Tibial artery (tissue), 4 donors: Measurements from ENCODE around the gene TM4SF4.

ENCODE experiments used
- DNase-seq, 2 donors: peaks; one replicate each; pipeline ENCODE4 v3.0.0-alpha.2; 2019
- H3K27ac ChIP-seq, 2 donors: fragments of 200-600 bp; sonication (generic) in 1 of 2; 1 replicate in 1 of 2; 2 replicates in 1 of 2; pipeline ENCODE4 v1.5.1; 2018 to 2019; ENCODE audit warnings: mild to moderate bottlenecking in 1 of 2
- H3K27me3 ChIP-seq, 2 donors: fragments of 200-600 bp; sonication (generic) in 1 of 2; one replicate each; pipeline versions ENCODE4 v1.5.1 to v1.6.0; 2016 to 2019
- H3K36me3 ChIP-seq, 3 donors: fragments of 200-600 bp; sonication (generic) in 2 of 3; one replicate each; pipeline ENCODE4 v1.5.1; 2016 to 2019; ENCODE audit warnings: mild to moderate bottlenecking in 2 of 3
- H3K4me1 ChIP-seq, 4 donors: fragments of 200-600 bp; sonication (generic) in 2 of 4; 1 replicate in 3 of 4; 2 replicates in 1 of 4; pipeline ENCODE4 v1.5.1; 2016 to 2019
- H3K4me3 ChIP-seq, 2 donors: fragments of 200-600 bp; sonication (generic) in 1 of 2; 1 replicate in 1 of 2; 2 replicates in 1 of 2; pipeline ENCODE4 v1.5.1; 2018 to 2019; ENCODE audit warnings: mild to moderate bottlenecking in 2 of 2
- H3K9me3 ChIP-seq, 3 donors: fragments of 200-600 bp; sonication (generic) in 1 of 3; one replicate each; pipeline ENCODE4 v1.5.1; 2016 to 2019
- CTCF ChIP-seq, 2 experiments: fragments of 200-600 bp in 1 of 2; fragments of 450-650 bp in 1 of 2; IDR thresholded peaks; one replicate each; pipeline ENCODE4 v1.5.1; 2017 to 2019; ENCODE audit warnings: antibody characterized with exemption in 2 of 2, mild to moderate bottlenecking in 1 of 2, moderate library complexity in 1 of 2
- intact Hi-C: fragments of 100-400 bp; cut with DNase I; formaldehyde crosslinking; loops from one replicate; pipeline ENCODE4 v1.15.0; 2023; ENCODE audit warnings: low total_unique reads

Gene TM4SF4

GRCh38 chr3:149493315-149494021, 19.0 kb downstream of the TM4SF4 start:
- peaks cover 0 to 16% (median 6%) of the 10 kb centered on the region in 4 donors for H3K4me1 ChIP-seq

GRCh38 chr3:149494022-149494758, 19.7 kb downstream of the TM4SF4 start:
- peak; percentile 82 to 84 for TF ChIP-seq CTCF (IDR thresholded peaks at IDR 0.05)
- no peaks in the 10 kb centered on the region for H3K9me3 ChIP-seq
- peak; percentile 60 to 74 for DNase-seq
- no peak overlapping the region for H3K27ac ChIP-seq
- no peaks in the 10 kb centered on the region for H3K36me3 ChIP-seq
- no peaks in the 10 kb centered on the region for H3K27me3 ChIP-seq
- no peak overlapping the region for H3K4me3 ChIP-seq
- intact Hi-C loops = loop anchor here (10.0 kb wide), 1 partner anchor 369 kb away; the partner anchor contains the start of gene HPS3
- H3K4me1 ChIP-seq = peaks cover 0 to 13% (median 5%) of the 10 kb centered on the region in 4 donors

More at GRCh38 chr3:149493315-149494021, 19.0 kb downstream of the TM4SF4 start:
- no peaks in the 10 kb centered on the region for H3K9me3 ChIP-seq
- intact Hi-C loops = loop anchor here (10.0 kb wide), 1 partner anchor 369 kb away; the partner anchor contains the start of gene HPS3
- H3K36me3 ChIP-seq = no peaks in the 10 kb centered on the region
- no peak for TF ChIP-seq CTCF (IDR thresholded peaks at IDR 0.05)
- no peaks in the 10 kb centered on the region for H3K27me3 ChIP-seq
- H3K27ac ChIP-seq = no peak overlapping the region
- no peak overlapping the region for H3K4me3 ChIP-seq
- DNase-seq = no peak

- Histone ChIP-seq H3K9me3 (no peaks in the 10 kb centered on the region), H3K4me1 (peaks cover 0 to 5% (median under 1%) of the 10 kb centered on the region in 4 donors), H3K27ac (no peak overlapping the region), H3K4me3 (no peak overlapping the region), H3K36me3 (no peaks in the 10 kb centered on the region), H3K27me3 (no peaks in the 10 kb centered on the region)
- intact Hi-C loops = loop anchor here (10.0 kb wide), 1 partner anchor 370 kb away; the partner anchor contains the start of gene HPS3
- DNase-seq = no peak
- no peak for TF ChIP-seq CTCF (IDR thresholded peaks at IDR 0.05)
Observed at GRCh38 chr3:149494759-149495580, 20.5 kb downstream of the TM4SF4 start.

GRCh38 chr3:149495581-149496125, 21.2 kb downstream of the TM4SF4 start:
- no peaks in the 10 kb centered on the region for H3K9me3 ChIP-seq
- no peak for DNase-seq
- no peak overlapping the region for H3K4me3 ChIP-seq
- no peak for TF ChIP-seq CTCF (IDR thresholded peaks at IDR 0.05)
- no peaks in the 10 kb centered on the region for H3K36me3 ChIP-seq
- H3K27ac ChIP-seq = no peak overlapping the region
- no peaks in the 10 kb centered on the region for H3K27me3 ChIP-seq
- peaks cover 0 to under 1% (median 0%) of the 10 kb centered on the region in 4 donors for H3K4me1 ChIP-seq
- intact Hi-C loops = loop anchor here (10.0 kb wide), 1 partner anchor 371 kb away; the partner anchor contains the start of gene HPS3

- intact Hi-C loops = loop anchor here (10.0 kb wide), 1 partner anchor 372 kb away; the partner anchor contains the start of gene HPS3
Observed at GRCh38 chr3:149496891-149497290, 22.4 kb downstream of the TM4SF4 start.

More at GRCh38 chr3:149496891-149497290, 22.4 kb downstream of the TM4SF4 start:
- H3K4me3 ChIP-seq = no peak overlapping the region
- DNase-seq = no peak
- no peak for TF ChIP-seq CTCF (IDR thresholded peaks at IDR 0.05)
- H3K9me3 ChIP-seq = no peaks in the 10 kb centered on the region
- H3K27me3 ChIP-seq = no peaks in the 10 kb centered on the region
- H3K27ac ChIP-seq = no peak overlapping the region
- H3K36me3 ChIP-seq = no peaks in the 10 kb centered on the region
- peaks cover 0 to 13% (median 0%) of the 10 kb centered on the region in 4 donors for H3K4me1 ChIP-seq
